ENCODE results near the gene TIMP3. TPM values are rescaled to one million over a fixed set of nuclear protein-coding genes. Genes with fewer than 3 reads are reported as not detected.

The TIMP3 gene
- total and polyA plus RNA-seq, 2 of the 4 experiments (the other 2 are of a cell fraction) = 98.8 to 179 TPM

GRCh38 chr22:32804531-32805360 lies 3.2 kb downstream of the TIMP3 start:
- CTCF ChIA-PET = interaction anchor here (1.1 to 1.4 kb wide), 2 partner anchors 9 to 11 kb away, joined by 3 to 5 read pairs; no protein-coding TSS in a partner anchor

More at GRCh38 chr22:32804531-32805360, 3.2 kb downstream of the TIMP3 start:
- ATAC-seq (ENCODE audit: low read depth) = no peak
- Histone ChIP-seq H3K9me1 (ENCODE audit: insufficient read depth, low read length) (peaks cover 31% of the 10 kb centered on the region), H3K27ac (ENCODE audit: insufficient read depth, low read length) (no peak overlapping the region; the same call in 1 of the 2 replicates), H2BK120ac (ENCODE audit: low read depth, low read length) (peak overlapping the region; percentile 23; the same call in 1 of the 2 replicates), H3K4me2 (ENCODE audit: low read depth, low read length) (peak overlapping the region; percentile 93), H3K56ac (ENCODE audit: extremely low read depth, insufficient read depth, low read length) (no peak overlapping the region), H2BK15ac (ENCODE audit: low read depth, low read length) (no peak overlapping the region), H3K18ac (ENCODE audit: low read depth, low read length) (no peak overlapping the region), H3K9ac (ENCODE audit: low read depth, low read length) (peak overlapping the region; percentile 28; the same call in 1 of the 2 replicates), H3K4me1 (ENCODE audit: control insufficient read depth, insufficient read depth, low read length) (peaks cover 21% of the 10 kb centered on the region), H3K27me3 (ENCODE audit: control insufficient read depth, insufficient read depth, low read length) (no peaks in the 10 kb centered on the region), H3K14ac (replicated peaks; ENCODE audit: low read depth, low read length) (peak overlapping the region; percentile 87), H3K23ac (ENCODE audit: low read depth, low read length) (peak overlapping the region; percentile 51), H2BK20ac (ENCODE audit: low read depth, low read length) (no peak overlapping the region), H2BK5ac (ENCODE audit: low read depth, low read length, poor library complexity, severe bottlenecking) (no peak overlapping the region), H4K20me1 (ENCODE audit: insufficient read depth, low read length) (peaks cover 78% of the 10 kb centered on the region), H4K5ac (ENCODE audit: low read depth, low read length) (no peak overlapping the region), H3K4me3 (ENCODE audit: insufficient read depth, low read depth, low read length) (peak overlapping the region; percentile 75; the same call in 1 of the 2 replicates), H2AK5ac (ENCODE audit: low read depth, low read length) (no peak overlapping the region), H3K4ac (ENCODE audit: low read depth, low read length) (peak overlapping the region; percentile 5), H3K79me1 (ENCODE audit: low read depth in 1 of 2, low read length in 2 of 2) (peaks cover 32 to 73% of the 10 kb centered on the region in 2 experiments), H3K9me3 (ENCODE audit: control insufficient read depth, insufficient read depth, low read length) (no peaks in the 10 kb centered on the region), H4K91ac (ENCODE audit: insufficient read depth, low read depth, low read length) (no peak overlapping the region), H2AFZ (replicated peaks; ENCODE audit: low read length, poor library complexity) (peak overlapping the region; percentile 78), H3K36me3 (ENCODE audit: control insufficient read depth, insufficient read depth, low read length) (peaks cover 30% of the 10 kb centered on the region), H4K8ac (ENCODE audit: low read depth in 2 of 2, low read length in 2 of 2) (peak overlapping the region in 1 of 2 experiments; percentile 64; a peak in 2 of 4 replicates), H2AK9ac (replicated peaks; ENCODE audit: low read depth, low read length, poor library complexity) (peak overlapping the region; percentile 65)
- intact Hi-C loops (cut with micrococcal nuclease) = loop anchor here (10.0 kb wide), 1 partner anchor 390 kb away; the partner anchor contains the start of gene RTCB
- no TSS peak for BruUV-seq (replicated peaks)
- no peak for TF ChIP-seq POLR2A (IDR thresholded peaks at IDR 0.05; ENCODE audit: low read depth, low read length)
- TF ChIP-seq USF2 (IDR thresholded peaks at IDR 0.05; ENCODE audit: low read depth, low read length) = no peak
- TF ChIP-seq MAFK (IDR thresholded peaks at IDR 0.05; ENCODE audit: low read depth, low read length) = no peak
- no peak for TF ChIP-seq SMC3 (IDR thresholded peaks at IDR 0.05; ENCODE audit: low read depth, low read length)
- dilution Hi-C loops (cut with HindIII; ENCODE audit: low sequenced_read_pairs, unreplicated experiment) = no loop called here
- POLR2A ChIA-PET (ENCODE audit: unreplicated experiment) = interaction anchor here (0.6 to 1.0 kb wide), 4 partner anchors 183 to 420 kb away, joined by 3 to 7 read pairs (median 4); partner anchors contain the start of gene FBXO7
- no peak for DNase-seq
- in situ Hi-C loops (cut with MboI; ENCODE audit: low sequenced_read_pairs) = loop anchor here (25.0 kb wide), 1 partner anchor 842 kb away; no protein-coding TSS in a partner anchor
- no CpG with 5 or more reads among the region's 14 CpGs for WGBS, 2 experiments (ENCODE audit: extremely low coverage in 2 of 2, insufficient read length in 1 of 2)

All from IMR-90 (cell line).